Neural progenitor cell (in vitro differentiated cells): ENCODE data around the gene CLRN3. TPM values are rescaled to one million over a fixed set of nuclear protein-coding genes. Genes with fewer than 3 reads are reported as not detected.

Experiments used
- DNase-seq: peaks from one replicate; pipeline ENCODE4 v3.0.0-alpha.2; 2016; ENCODE audit warnings: low spot score
- H2AFZ ChIP-seq: fragments of 200-600 bp; sonication (generic); replicated peaks from 2 replicates; pipeline ENCODE4 v1.6.1; 2016; ENCODE audit warnings: antibody characterized with exemption
- H3F3A ChIP-seq: fragments of 200-600 bp; sonication (generic); 2 replicates; pipeline ENCODE4 v1.6.1; 2016; ENCODE audit warnings: antibody characterized with exemption, low read depth
- H3K27ac ChIP-seq: fragments of 200-600 bp; sonication (generic); 2 replicates; pipeline ENCODE4 v1.5.1; 2016; ENCODE audit warnings: mild to moderate bottlenecking
- H3K27me3 ChIP-seq: fragments of 200-600 bp; sonication (generic); 2 replicates; pipeline ENCODE4 v1.6.1; 2016; ENCODE audit warnings: mild to moderate bottlenecking, moderate library complexity
- H3K36me3 ChIP-seq: fragments of 200-600 bp; sonication (generic); 2 replicates; pipeline ENCODE4 v1.5.1; 2016
- H3K4me1 ChIP-seq: fragments of 200-600 bp; sonication (generic); 2 replicates; pipeline ENCODE4 v1.6.1; 2016; ENCODE audit warnings: mixed run types
- H3K4me2 ChIP-seq: fragments of 200-600 bp; sonication (generic); 2 replicates; pipeline ENCODE4 v1.6.1; 2016
- H3K4me3 ChIP-seq: fragments of 200-600 bp; sonication (generic); 2 replicates; pipeline ENCODE4 v1.5.1; 2016
- H3K79me2 ChIP-seq: fragments of 200-600 bp; sonication (generic); 2 replicates; pipeline ENCODE4 v1.6.1; 2016; ENCODE audit warnings: low read depth
- H3K9ac ChIP-seq: fragments of 200-600 bp; sonication (generic); 2 replicates; pipeline ENCODE4 v1.6.1; 2016
- H3K9me3 ChIP-seq: fragments of 200-600 bp; sonication (generic); 2 replicates; pipeline ENCODE4 v1.5.1; 2016; ENCODE audit warnings: low read depth
- H4K20me1 ChIP-seq: fragments of 200-600 bp; sonication (generic); 2 replicates; pipeline ENCODE4 v1.6.1; 2016; ENCODE audit warnings: low read depth
- H3K27ac Mint-ChIP-seq: 3 replicates; pipeline ENCODE4 v1.8.0; 2021; ENCODE audit warnings: mixed read lengths
- H3K27me3 Mint-ChIP-seq: 2 replicates; pipeline ENCODE4 v1.8.0; 2022; ENCODE audit warnings: low read depth, mild to moderate bottlenecking, inconsistent platforms, moderate library complexity, mixed read lengths; ENCODE audit not compliant: insufficient read depth
- H3K36me3 Mint-ChIP-seq: 3 replicates; pipeline ENCODE4 v1.8.0; 2021; ENCODE audit warnings: mixed read lengths
- H3K4me1 Mint-ChIP-seq: 3 replicates; pipeline ENCODE4 v1.8.0; 2021; ENCODE audit warnings: mixed read lengths
- H3K4me3 Mint-ChIP-seq: 3 replicates; pipeline ENCODE4 v1.8.0; 2021; ENCODE audit warnings: mild to moderate bottlenecking, moderate library complexity, mixed read lengths
- H3K9me3 Mint-ChIP-seq: 3 replicates; pipeline ENCODE4 v1.8.0; 2020; ENCODE audit warnings: mixed read lengths
- EZH2 ChIP-seq: fragments of 200-600 bp; sonication (generic); IDR thresholded peaks from 2 replicates; pipeline ENCODE4 v1.6.1; 2017; ENCODE audit warnings: antibody characterized with exemption, mild to moderate bottlenecking, moderate library complexity
- EZH2phosphoT487 ChIP-seq: fragments of 200-600 bp; sonication (generic); IDR thresholded peaks from 2 replicates; pipeline ENCODE4 v1.6.1; 2017; ENCODE audit warnings: antibody characterized with exemption
- total RNA-seq: library from RNA; depleted of rRNA; stranded (reverse); fragments of >200 nt; gene quantifications from 2 replicates; pipeline ENCODE4 v1.2.3, GENCODE V29; 2015; ENCODE audit warnings: low replicate concordance
- TF ChIP-seq, protein P1 (sequence below): fragments of 200-600 bp; sonication (generic); IDR thresholded peaks from 2 replicates; pipeline ENCODE4 v1.5.1; 2017; ENCODE audit warnings: antibody characterized with exemption, mild to moderate bottlenecking

The CLRN3 gene
- total RNA-seq, 1 donor from 2014 or later: not detected

DNA sequence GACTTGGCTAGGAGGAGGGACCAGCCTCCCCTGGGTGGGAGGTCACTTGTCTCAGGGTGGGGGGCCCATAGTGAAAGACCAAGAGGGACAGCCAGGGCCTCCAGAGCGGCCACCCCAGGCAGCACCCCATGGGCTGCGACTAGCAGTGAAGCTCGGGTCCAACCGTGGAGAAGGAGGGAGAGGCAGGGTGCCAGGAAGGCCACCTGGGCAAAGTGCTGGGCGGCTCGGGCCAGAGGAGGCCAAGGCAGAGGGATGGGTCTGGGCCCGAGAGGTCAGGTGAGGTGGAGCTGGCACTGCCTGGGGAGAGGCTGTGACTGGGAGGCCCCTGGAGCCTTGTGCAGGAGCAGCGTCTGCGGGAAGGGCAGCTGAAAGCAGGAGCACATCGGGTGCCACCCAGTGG lies 41.8 kb downstream of the CLRN3 start:
- Histone ChIP-seq H3K27ac (no peak overlapping the region), H3K36me3 (no peaks in the 10 kb centered on the region), H3K9me3 (no peaks in the 10 kb centered on the region), H3K4me1 (peaks cover 20% of the 10 kb centered on the region), H3K4me3 (no peak overlapping the region), H3F3A (peaks cover 23% of the 10 kb centered on the region), H3K9ac (no peak overlapping the region), H3K4me2 (no peak overlapping the region), H3K27me3 (peaks cover 100% of the 10 kb centered on the region), H3K79me2 (no peaks in the 10 kb centered on the region), H4K20me1 (peaks cover 54% of the 10 kb centered on the region), H2AFZ (no peak overlapping the region)
- DNase-seq: no peak
- Mint-ChIP-seq H3K9me3 (no peaks in the 10 kb centered on the region), H3K4me1 (peaks cover 38% of the 10 kb centered on the region), H3K27me3 (peaks cover 13% of the 10 kb centered on the region), H3K4me3 (no peak overlapping the region), H3K36me3 (no peaks in the 10 kb centered on the region), H3K27ac (no peak overlapping the region)
- TF ChIP-seq, protein P1, sequence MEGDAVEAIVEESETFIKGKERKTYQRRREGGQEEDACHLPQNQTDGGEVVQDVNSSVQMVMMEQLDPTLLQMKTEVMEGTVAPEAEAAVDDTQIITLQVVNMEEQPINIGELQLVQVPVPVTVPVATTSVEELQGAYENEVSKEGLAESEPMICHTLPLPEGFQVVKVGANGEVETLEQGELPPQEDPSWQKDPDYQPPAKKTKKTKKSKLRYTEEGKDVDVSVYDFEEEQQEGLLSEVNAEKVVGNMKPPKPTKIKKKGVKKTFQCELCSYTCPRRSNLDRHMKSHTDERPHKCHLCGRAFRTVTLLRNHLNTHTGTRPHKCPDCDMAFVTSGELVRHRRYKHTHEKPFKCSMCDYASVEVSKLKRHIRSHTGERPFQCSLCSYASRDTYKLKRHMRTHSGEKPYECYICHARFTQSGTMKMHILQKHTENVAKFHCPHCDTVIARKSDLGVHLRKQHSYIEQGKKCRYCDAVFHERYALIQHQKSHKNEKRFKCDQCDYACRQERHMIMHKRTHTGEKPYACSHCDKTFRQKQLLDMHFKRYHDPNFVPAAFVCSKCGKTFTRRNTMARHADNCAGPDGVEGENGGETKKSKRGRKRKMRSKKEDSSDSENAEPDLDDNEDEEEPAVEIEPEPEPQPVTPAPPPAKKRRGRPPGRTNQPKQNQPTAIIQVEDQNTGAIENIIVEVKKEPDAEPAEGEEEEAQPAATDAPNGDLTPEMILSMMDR: no peak
- no peak for TF ChIP-seq EZH2
- TF ChIP-seq EZH2phosphoT487: no peak

GRCh38 chr10:127849921-127850320 lies 42.8 kb downstream of the CLRN3 start:
- H3K4me1 Mint-ChIP-seq: peaks cover 38% of the 10 kb centered on the region
- TF ChIP-seq EZH2phosphoT487: peak; percentile 99
- TF ChIP-seq EZH2: no peak
- Histone ChIP-seq H3F3A (peaks cover 23% of the 10 kb centered on the region), H3K27ac (no peak overlapping the region), H3K9ac (no peak overlapping the region), H3K4me2 (no peak overlapping the region), H3K4me1 (peaks cover 20% of the 10 kb centered on the region), H3K9me3 (no peaks in the 10 kb centered on the region), H3K79me2 (no peaks in the 10 kb centered on the region), H2AFZ (no peak overlapping the region), H3K4me3 (no peak overlapping the region), H4K20me1 (peaks cover 59% of the 10 kb centered on the region), H3K36me3 (no peaks in the 10 kb centered on the region), H3K27me3 (peaks cover 100% of the 10 kb centered on the region)
- H3K9me3 Mint-ChIP-seq: no peaks in the 10 kb centered on the region
- peaks cover 15% of the 10 kb centered on the region for H3K27me3 Mint-ChIP-seq
- no peak overlapping the region for H3K4me3 Mint-ChIP-seq
- DNase-seq: peak; percentile 82
- no peaks in the 10 kb centered on the region for H3K36me3 Mint-ChIP-seq
- no peak overlapping the region for H3K27ac Mint-ChIP-seq

- Histone ChIP-seq H3K4me3 (no peak overlapping the region), H2AFZ (no peak overlapping the region), H3K79me2 (no peaks in the 10 kb centered on the region), H3K27ac (no peak overlapping the region), H4K20me1 (peaks cover 59% of the 10 kb centered on the region), H3F3A (peaks cover 23% of the 10 kb centered on the region), H3K9me3 (no peaks in the 10 kb centered on the region), H3K27me3 (peaks cover 100% of the 10 kb centered on the region), H3K9ac (no peak overlapping the region), H3K4me1 (peaks cover 20% of the 10 kb centered on the region), H3K4me2 (no peak overlapping the region), H3K36me3 (no peaks in the 10 kb centered on the region)
- H3K4me3 Mint-ChIP-seq: peak overlapping the region; percentile 30
- no peaks in the 10 kb centered on the region for H3K36me3 Mint-ChIP-seq
- H3K27me3 Mint-ChIP-seq: peaks cover 14% of the 10 kb centered on the region
- TF ChIP-seq, protein P1: no peak
- no peak for TF ChIP-seq EZH2phosphoT487
- TF ChIP-seq EZH2: no peak
- H3K27ac Mint-ChIP-seq: no peak overlapping the region
- no peaks in the 10 kb centered on the region for H3K9me3 Mint-ChIP-seq
- DNase-seq: no peak
- peaks cover 38% of the 10 kb centered on the region for H3K4me1 Mint-ChIP-seq
Observed at GRCh38 chr10:127849224-127849623, 43.5 kb downstream of the CLRN3 start.

DNA sequence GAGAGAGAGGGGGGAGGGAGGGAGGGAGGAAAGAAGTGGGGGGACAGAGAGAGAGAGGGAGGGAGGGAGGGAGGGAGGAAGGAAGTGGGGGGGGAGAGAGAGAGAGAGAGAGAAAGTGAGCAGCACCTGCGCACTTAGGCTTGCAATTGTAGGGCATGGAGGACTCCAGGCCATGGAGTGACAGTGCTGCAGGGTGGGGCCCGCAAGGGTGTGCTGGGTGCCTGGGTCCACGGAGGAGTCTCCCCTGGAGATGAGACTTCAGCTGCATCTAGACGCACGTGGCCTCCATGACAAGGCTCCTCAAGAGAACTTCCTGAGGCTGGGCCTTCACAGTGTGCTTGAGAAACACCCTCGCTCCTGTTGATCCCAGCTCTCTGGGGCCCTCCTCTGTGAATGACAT lies 44.5 kb downstream of the CLRN3 start:
- no peak overlapping the region for H3K27ac ChIP-seq
- Mint-ChIP-seq H3K36me3 (no peaks in the 10 kb centered on the region), H3K4me1 (peaks cover 34% of the 10 kb centered on the region), H3K27ac (no peak overlapping the region), H3K27me3 (peaks cover 14% of the 10 kb centered on the region), H3K9me3 (no peaks in the 10 kb centered on the region), H3K4me3 (no peak overlapping the region)
- peaks cover 100% of the 10 kb centered on the region for H3K27me3 ChIP-seq
- no peak overlapping the region for H2AFZ ChIP-seq
- TF ChIP-seq, protein P1: no peak
- TF ChIP-seq EZH2 (no peak), EZH2phosphoT487 (no peak)
- H3K79me2 ChIP-seq: no peaks in the 10 kb centered on the region
- no peak overlapping the region for H3K9ac ChIP-seq
- H4K20me1 ChIP-seq: peaks cover 52% of the 10 kb centered on the region
- no peak overlapping the region for H3K4me2 ChIP-seq
- H3K36me3 ChIP-seq: no peaks in the 10 kb centered on the region
- DNase-seq: no peak
- no peaks in the 10 kb centered on the region for H3K9me3 ChIP-seq
- peaks cover 20% of the 10 kb centered on the region for H3K4me1 ChIP-seq
- H3K4me3 ChIP-seq: no peak overlapping the region
- peaks cover 23% of the 10 kb centered on the region for H3F3A ChIP-seq
